ENCODE results near the gene HGD. TPM values are rescaled to one million over a fixed set of nuclear protein-coding genes. Genes with fewer than 3 reads are reported as not detected.
A peak's percentile ranks its signal among the peaks of the same experiment; 100 is the strongest.

The HGD gene
- total and polyA plus RNA-seq, 2 of the 13 experiments (the other 11 are each of a cell fraction or from before 2014, with no cell fraction given): 265 to 398 TPM

- no peak for TF ChIP-seq XBP1 (CRISPR knock-in tag; IDR thresholded peaks at IDR 0.05)
- TF ChIP-seq ELF3 (CRISPR knock-in tag; IDR thresholded peaks at IDR 0.05): no peak
- TF ChIP-seq ZNF747 (CRISPR knock-in tag; IDR thresholded peaks at IDR 0.05; ENCODE audit: borderline replicate concordance): no peak
- no peak for TF ChIP-seq IKZF1 (IDR thresholded peaks at IDR 0.05)
- peak; percentile 80 for TF ChIP-seq TFAP4 (IDR thresholded peaks at IDR 0.05; ENCODE audit: borderline replicate concordance, low read depth)
- peak; percentile 31; the same call in 1 of the 2 replicates for TF ChIP-seq RFXAP (CRISPR knock-in tag; IDR thresholded peaks at IDR 0.05; ENCODE audit: borderline replicate concordance)
- TF ChIP-seq LBX2 (CRISPR knock-in tag; IDR thresholded peaks at IDR 0.05; ENCODE audit: borderline replicate concordance): no peak
- TF ChIP-seq RFX5 (IDR thresholded peaks at IDR 0.05; ENCODE audit: low read depth, low read length): peak; percentile 93
- peak; percentile 45; the same call in 1 of the 2 replicates for TF ChIP-seq ARID5B (CRISPR knock-in tag; IDR thresholded peaks at IDR 0.05)
- TF ChIP-seq DPF2 (CRISPR knock-in tag; IDR thresholded peaks at IDR 0.05; ENCODE audit: borderline replicate concordance, low read depth): no peak
- TF ChIP-seq LCORL (IDR thresholded peaks at IDR 0.05): no peak
- no peak for TF ChIP-seq LCORL (CRISPR knock-in tag; IDR thresholded peaks at IDR 0.05)
- no peak for TF ChIP-seq FOXA1 (IDR thresholded peaks at IDR 0.05)
- 0 out of 2 replicates have a peak, but pooled peaks have one; percentile 3 for TF ChIP-seq FOXA1 (CRISPR knock-in tag; IDR thresholded peaks at IDR 0.05)
- no peak for TF ChIP-seq ZBTB4 (CRISPR knock-in tag; IDR thresholded peaks at IDR 0.05; ENCODE audit: borderline replicate concordance)
- TF ChIP-seq NBN (conservative IDR thresholded peaks at IDR 0.05): no peak
- TF ChIP-seq KAT8 (CRISPR knock-in tag; IDR thresholded peaks at IDR 0.05): no peak
- peak; percentile 35; the same call in 1 of the 2 replicates for TF ChIP-seq HNF4G (IDR thresholded peaks at IDR 0.05; ENCODE audit: borderline replicate concordance, low read depth, low read length)
- TF ChIP-seq HNF4G (CRISPR knock-in tag; IDR thresholded peaks at IDR 0.05; ENCODE audit: borderline replicate concordance, low read depth): no peak
- TF ChIP-seq IRF1 (CRISPR knock-in tag; IDR thresholded peaks at IDR 0.05; ENCODE audit: low read depth): no peak
- 0 out of 2 replicates have a peak, but pooled peaks have one; percentile 25 for TF ChIP-seq CREM (IDR thresholded peaks at IDR 0.05)
- TF ChIP-seq CREM (CRISPR knock-in tag; IDR thresholded peaks at IDR 0.05): no peak
- no peak for TF ChIP-seq MEIS1 (CRISPR knock-in tag; IDR thresholded peaks at IDR 0.05; ENCODE audit: borderline replicate concordance)
These were observed 32.2 kb downstream of the HGD start (continued) for GRCh38 chr3:120649830-120650233.

Data from HepG2 (cell line).